Neural crest cell (in vitro differentiated cells): ENCODE results near the gene PKDREJ. TPM values are rescaled to one million over a fixed set of nuclear protein-coding genes. Genes with fewer than 3 reads are reported as not detected.

ENCODE experiments used
- DNase-seq: peaks from one replicate; pipeline ENCODE4 v3.0.0; 2021; ENCODE audit warnings: low read depth, mixed read lengths, low spot score
- H3K27ac Mint-ChIP-seq: one replicate; pipeline ENCODE4 v1.8.0; 2021; ENCODE audit warnings: mild to moderate bottlenecking, mixed read lengths; ENCODE audit not compliant: unreplicated experiment
- H3K27me3 Mint-ChIP-seq: 2 replicates; pipeline ENCODE4 v1.8.0; 2021; ENCODE audit warnings: low read depth, mild to moderate bottlenecking, mixed read lengths
- H3K36me3 Mint-ChIP-seq: 2 replicates; pipeline ENCODE4 v1.8.0; 2021; ENCODE audit warnings: low read depth, mild to moderate bottlenecking, mixed read lengths
- H3K4me1 Mint-ChIP-seq: 2 replicates; pipeline ENCODE4 v1.8.0; 2021; ENCODE audit warnings: mixed read lengths
- H3K4me3 Mint-ChIP-seq: one replicate; pipeline ENCODE4 v1.8.0; 2021; ENCODE audit warnings: mild to moderate bottlenecking, mixed read lengths
- H3K9me3 Mint-ChIP-seq: 2 replicates; pipeline ENCODE4 v1.8.0; 2021; ENCODE audit warnings: mixed read lengths
- CTCF ChIP-seq: fragments of 200-600 bp; sonication (generic); conservative IDR thresholded peaks from 2 replicates; pipeline ENCODE4 v1.5.0; 2021; ENCODE audit warnings: antibody characterized with exemption, mild to moderate bottlenecking
- total RNA-seq: library from RNA; stranded (reverse); gene quantifications from 2 replicates; pipeline ENCODE4 v1.2.1, GENCODE V29; 2021

The PKDREJ gene
- total RNA-seq, 1 donor from 2014 or later, result 0.02 TPM

- no peak overlapping the region for H3K27ac Mint-ChIP-seq
- peaks cover 37% of the 10 kb centered on the region for H3K4me1 Mint-ChIP-seq
- no peaks in the 10 kb centered on the region for H3K27me3 Mint-ChIP-seq
- no peak for TF ChIP-seq CTCF
- H3K9me3 Mint-ChIP-seq, result no peaks in the 10 kb centered on the region
- no peak for DNase-seq
- H3K4me3 Mint-ChIP-seq, result peak overlapping the region; percentile 81
- H3K36me3 Mint-ChIP-seq, result peaks cover 8% of the 10 kb centered on the region
Observed at GRCh38 chr22:46294784-46295183, 31.6 kb upstream of the PKDREJ start.

GRCh38 chr22:46293577-46294260, 30.6 kb upstream of the PKDREJ start:
- no peak for DNase-seq
- H3K9me3 Mint-ChIP-seq, result no peaks in the 10 kb centered on the region
- no peaks in the 10 kb centered on the region for H3K27me3 Mint-ChIP-seq
- peaks cover 28% of the 10 kb centered on the region for H3K4me1 Mint-ChIP-seq
- TF ChIP-seq CTCF, result no peak
- H3K36me3 Mint-ChIP-seq, result peaks cover 7% of the 10 kb centered on the region
- H3K4me3 Mint-ChIP-seq, result peak overlapping the region; percentile 27
- H3K27ac Mint-ChIP-seq, result peak overlapping the region; percentile 27

- H3K27ac Mint-ChIP-seq, result no peak overlapping the region
- peak overlapping the region; percentile 15 for H3K4me3 Mint-ChIP-seq
- no peak for DNase-seq
- no peak for TF ChIP-seq CTCF
- peaks cover 6% of the 10 kb centered on the region for H3K36me3 Mint-ChIP-seq
- H3K9me3 Mint-ChIP-seq, result no peaks in the 10 kb centered on the region
- H3K4me1 Mint-ChIP-seq, result peaks cover 22% of the 10 kb centered on the region
- no peaks in the 10 kb centered on the region for H3K27me3 Mint-ChIP-seq
Observed at GRCh38 chr22:46292732-46293131, 29.6 kb upstream of the PKDREJ start.

- no peak overlapping the region for H3K4me3 Mint-ChIP-seq
Observed at GRCh38 chr22:46292173-46292572, 29.0 kb upstream of the PKDREJ start.

More at GRCh38 chr22:46292173-46292572, 29.0 kb upstream of the PKDREJ start:
- no peak overlapping the region for H3K27ac Mint-ChIP-seq
- H3K27me3 Mint-ChIP-seq, result no peaks in the 10 kb centered on the region
- H3K36me3 Mint-ChIP-seq, result peaks cover 6% of the 10 kb centered on the region
- H3K9me3 Mint-ChIP-seq, result no peaks in the 10 kb centered on the region
- DNase-seq, result no peak
- no peak for TF ChIP-seq CTCF
- H3K4me1 Mint-ChIP-seq, result peaks cover 17% of the 10 kb centered on the region
